Ovary (tissue), 3 donors: ENCODE results near the gene ZNF829.

ENCODE experiments used
- CTCF ChIP-seq, 3 donors: fragments of 450-650 bp in 2 of 3; fragments of 200-600 bp in 1 of 3; IDR thresholded peaks; one replicate each; pipeline versions ENCODE4 v1.5.1 to v1.8.0; 2016 to 2022; ENCODE audit warnings: antibody characterized with exemption in 3 of 3, mild to moderate bottlenecking in 1 of 3
- POLR2A ChIP-seq: fragments of 450-650 bp; IDR thresholded peaks from one replicate; pipeline ENCODE4 v1.6.1; 2017; ENCODE audit warnings: antibody characterized with exemption, mild to moderate bottlenecking, moderate library complexity
- donor health status: DM: no; HTN: no; CAD: no.

GRCh38 chr19:36851898-36852297, 64.2 kb downstream of the ZNF829 start:
- TF ChIP-seq CTCF (IDR thresholded peaks at IDR 0.05) = no peak
- no peak for TF ChIP-seq POLR2A
